HepG2 (cell line): ENCODE results near the gene TRMT112. TPM values are rescaled to one million over a fixed set of nuclear protein-coding genes. Genes with fewer than 3 reads are reported as not detected.
A peak's percentile ranks its signal among the peaks of the same experiment; 100 is the strongest.

Experiments used
- CC2D1A ChIP-seq: sonication (generic); formaldehyde crosslinking; IDR thresholded peaks from 2 replicates; pipeline ENCODE4 v1.8.1; 2023; ENCODE audit warnings: mild to moderate bottlenecking, missing genetic modification reagents
- JDP2 ChIP-seq: sonication (generic); formaldehyde crosslinking; IDR thresholded peaks from 2 replicates; pipeline ENCODE4 v1.8.1; 2022; ENCODE audit warnings: missing genetic modification reagents, borderline replicate concordance
- KLF13 ChIP-seq: sonication (generic); formaldehyde crosslinking; IDR thresholded peaks from 2 replicates; pipeline ENCODE4 v1.4.0; 2020; ENCODE audit warnings: mild to moderate bottlenecking, missing genetic modification reagents
- MAFK ChIP-seq, 2 experiments: IDR thresholded peaks in 1 of 2; conservative IDR thresholded peaks in 1 of 2; 2 replicates each; pipeline ENCODE4 v1.6.1; 2011; ENCODE audit warnings: improper control_type of control experiment in 2 of 2, low read length in 2 of 2
- RXRA ChIP-seq: sonication (generic); formaldehyde crosslinking; IDR thresholded peaks from 2 replicates; pipeline ENCODE4 v1.5.1; 2020; ENCODE audit warnings: missing genetic modification reagents
- SMAD1 ChIP-seq: sonication (generic); formaldehyde crosslinking; IDR thresholded peaks from 2 replicates; pipeline ENCODE4 v1.4.0; 2020; ENCODE audit warnings: missing genetic modification reagents, low read depth, mild to moderate bottlenecking, borderline replicate concordance
- ZNF335 ChIP-seq: sonication (generic); formaldehyde crosslinking; IDR thresholded peaks from 2 replicates; pipeline ENCODE4 v1.4.0; 2020; ENCODE audit warnings: missing genetic modification reagents
- ZNF839 ChIP-seq: sonication (generic); formaldehyde crosslinking; IDR thresholded peaks from 2 replicates; pipeline ENCODE4 v1.4.0; 2020; ENCODE audit warnings: missing genetic modification reagents, mild to moderate bottlenecking, borderline replicate concordance
- polyA plus RNA-seq, 8 experiments: library from polyadenylated mRNA; depleted of rRNA in 3 of 8; stranded (reverse) in 7 of 8; unstranded in 1 of 8; fragments of >200 nt; fragmentation: Illumina TruSeq in 4 of 8; extraction: Trizol in 4 of 8; gene quantifications; 2 replicates each; pipeline versions ENCODE4 v1.2.1 to v1.2.3, GENCODE V29; 2011 to 2016; ENCODE audit warnings: low read depth in 4 of 8, missing spikeins in 1 of 8, mixed read lengths in 1 of 8; ENCODE audit not compliant: insufficient read depth in 1 of 8
- total RNA-seq, 5 experiments: library from RNA; depleted of rRNA; stranded (reverse); fragments of >200 nt; fragmentation: Illumina TruSeq; extraction: Trizol; gene quantifications; 2 replicates each; pipeline ENCODE4 v1.2.3, GENCODE V29; 2016; ENCODE audit warnings: low read depth in 1 of 5
- TF ChIP-seq, protein P1 (sequence below): sonication (generic); formaldehyde crosslinking; IDR thresholded peaks from 2 replicates; pipeline ENCODE4 v1.4.0; 2020; ENCODE audit warnings: missing genetic modification reagents
- TF ChIP-seq, protein P2 (sequence below): sonication (generic); formaldehyde crosslinking; IDR thresholded peaks from 2 replicates; pipeline ENCODE4 v1.5.1; 2020; ENCODE audit warnings: mild to moderate bottlenecking, missing genetic modification reagents, moderate library complexity
- TF ChIP-seq, protein P3 (sequence below): sonication (generic); formaldehyde crosslinking; IDR thresholded peaks from 2 replicates; pipeline ENCODE4 v1.5.1; 2020; ENCODE audit warnings: mild to moderate bottlenecking, moderate library complexity, missing genetic modification reagents
- TF ChIP-seq, protein P4 (sequence below): sonication (generic); formaldehyde crosslinking; IDR thresholded peaks from 2 replicates; pipeline ENCODE4 v1.9.0; 2022; ENCODE audit warnings: low read depth, missing genetic modification reagents
- TF ChIP-seq, protein P5 (sequence below): sonication (generic); formaldehyde crosslinking; IDR thresholded peaks from 2 replicates; pipeline ENCODE4 v1.4.0; 2020; ENCODE audit warnings: missing genetic modification reagents, borderline replicate concordance

The TRMT112 gene
- total and polyA plus RNA-seq, 2 of the 13 experiments (the other 11 are each of a cell fraction or from before 2014, with no cell fraction given) = 186 to 409 TPM

DNA sequence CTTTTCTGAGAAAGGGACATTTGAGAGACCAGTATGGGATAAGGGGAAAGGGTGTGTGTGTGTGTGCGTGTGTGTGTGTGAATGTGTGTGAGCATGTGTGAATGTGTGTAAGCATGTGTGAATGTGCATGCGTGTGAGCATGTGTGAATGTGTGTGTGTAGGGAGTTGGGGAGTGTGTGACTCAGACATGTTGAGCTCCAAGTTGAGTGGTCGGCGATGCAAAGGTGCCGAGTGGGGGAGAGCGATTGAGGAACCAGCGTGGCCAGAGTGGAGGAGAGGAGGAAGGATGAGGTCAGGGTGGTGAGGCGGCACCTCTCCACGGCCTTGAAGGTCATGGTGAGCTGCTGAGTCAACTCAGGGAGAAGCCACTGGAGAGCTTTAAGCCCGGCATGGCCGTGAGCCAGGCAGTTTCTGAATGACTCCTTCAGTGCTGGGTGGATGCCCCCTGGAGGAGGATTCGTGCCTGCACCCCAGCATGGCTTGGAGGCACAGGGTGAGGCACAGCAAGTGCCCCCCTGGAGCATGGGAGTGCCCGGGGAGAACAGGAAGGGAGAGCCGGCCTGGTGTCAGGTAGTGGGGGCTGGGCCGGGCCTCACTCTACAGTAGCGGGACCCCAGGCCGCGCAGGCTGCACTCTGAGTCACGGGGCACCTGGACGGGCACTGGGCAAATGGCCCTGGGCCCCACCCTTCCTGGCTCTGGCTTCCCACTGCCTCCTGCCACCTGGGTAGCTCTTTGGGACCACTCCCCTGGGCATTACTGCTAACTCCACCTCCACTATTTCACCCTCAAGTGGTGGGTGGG lies 14.4 kb upstream of the TRMT112 start (continued):
- TF ChIP-seq, protein P1, sequence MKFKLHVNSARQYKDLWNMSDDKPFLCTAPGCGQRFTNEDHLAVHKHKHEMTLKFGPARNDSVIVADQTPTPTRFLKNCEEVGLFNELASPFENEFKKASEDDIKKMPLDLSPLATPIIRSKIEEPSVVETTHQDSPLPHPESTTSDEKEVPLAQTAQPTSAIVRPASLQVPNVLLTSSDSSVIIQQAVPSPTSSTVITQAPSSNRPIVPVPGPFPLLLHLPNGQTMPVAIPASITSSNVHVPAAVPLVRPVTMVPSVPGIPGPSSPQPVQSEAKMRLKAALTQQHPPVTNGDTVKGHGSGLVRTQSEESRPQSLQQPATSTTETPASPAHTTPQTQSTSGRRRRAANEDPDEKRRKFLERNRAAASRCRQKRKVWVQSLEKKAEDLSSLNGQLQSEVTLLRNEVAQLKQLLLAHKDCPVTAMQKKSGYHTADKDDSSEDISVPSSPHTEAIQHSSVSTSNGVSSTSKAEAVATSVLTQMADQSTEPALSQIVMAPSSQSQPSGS = no peak
- TF ChIP-seq, protein P2, sequence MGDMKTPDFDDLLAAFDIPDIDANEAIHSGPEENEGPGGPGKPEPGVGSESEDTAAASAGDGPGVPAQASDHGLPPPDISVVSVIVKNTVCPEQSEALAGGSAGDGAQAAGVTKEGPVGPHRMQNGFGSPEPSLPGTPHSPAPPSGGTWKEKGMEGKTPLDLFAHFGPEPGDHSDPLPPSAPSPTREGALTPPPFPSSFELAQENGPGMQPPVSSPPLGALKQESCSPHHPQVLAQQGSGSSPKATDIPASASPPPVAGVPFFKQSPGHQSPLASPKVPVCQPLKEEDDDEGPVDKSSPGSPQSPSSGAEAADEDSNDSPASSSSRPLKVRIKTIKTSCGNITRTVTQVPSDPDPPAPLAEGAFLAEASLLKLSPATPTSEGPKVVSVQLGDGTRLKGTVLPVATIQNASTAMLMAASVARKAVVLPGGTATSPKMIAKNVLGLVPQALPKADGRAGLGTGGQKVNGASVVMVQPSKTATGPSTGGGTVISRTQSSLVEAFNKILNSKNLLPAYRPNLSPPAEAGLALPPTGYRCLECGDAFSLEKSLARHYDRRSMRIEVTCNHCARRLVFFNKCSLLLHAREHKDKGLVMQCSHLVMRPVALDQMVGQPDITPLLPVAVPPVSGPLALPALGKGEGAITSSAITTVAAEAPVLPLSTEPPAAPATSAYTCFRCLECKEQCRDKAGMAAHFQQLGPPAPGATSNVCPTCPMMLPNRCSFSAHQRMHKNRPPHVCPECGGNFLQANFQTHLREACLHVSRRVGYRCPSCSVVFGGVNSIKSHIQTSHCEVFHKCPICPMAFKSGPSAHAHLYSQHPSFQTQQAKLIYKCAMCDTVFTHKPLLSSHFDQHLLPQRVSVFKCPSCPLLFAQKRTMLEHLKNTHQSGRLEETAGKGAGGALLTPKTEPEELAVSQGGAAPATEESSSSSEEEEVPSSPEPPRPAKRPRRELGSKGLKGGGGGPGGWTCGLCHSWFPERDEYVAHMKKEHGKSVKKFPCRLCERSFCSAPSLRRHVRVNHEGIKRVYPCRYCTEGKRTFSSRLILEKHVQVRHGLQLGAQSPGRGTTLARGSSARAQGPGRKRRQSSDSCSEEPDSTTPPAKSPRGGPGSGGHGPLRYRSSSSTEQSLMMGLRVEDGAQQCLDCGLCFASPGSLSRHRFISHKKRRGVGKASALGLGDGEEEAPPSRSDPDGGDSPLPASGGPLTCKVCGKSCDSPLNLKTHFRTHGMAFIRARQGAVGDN (CRISPR knock-in tag) = peak; percentile 56
- TF ChIP-seq, protein P3, sequence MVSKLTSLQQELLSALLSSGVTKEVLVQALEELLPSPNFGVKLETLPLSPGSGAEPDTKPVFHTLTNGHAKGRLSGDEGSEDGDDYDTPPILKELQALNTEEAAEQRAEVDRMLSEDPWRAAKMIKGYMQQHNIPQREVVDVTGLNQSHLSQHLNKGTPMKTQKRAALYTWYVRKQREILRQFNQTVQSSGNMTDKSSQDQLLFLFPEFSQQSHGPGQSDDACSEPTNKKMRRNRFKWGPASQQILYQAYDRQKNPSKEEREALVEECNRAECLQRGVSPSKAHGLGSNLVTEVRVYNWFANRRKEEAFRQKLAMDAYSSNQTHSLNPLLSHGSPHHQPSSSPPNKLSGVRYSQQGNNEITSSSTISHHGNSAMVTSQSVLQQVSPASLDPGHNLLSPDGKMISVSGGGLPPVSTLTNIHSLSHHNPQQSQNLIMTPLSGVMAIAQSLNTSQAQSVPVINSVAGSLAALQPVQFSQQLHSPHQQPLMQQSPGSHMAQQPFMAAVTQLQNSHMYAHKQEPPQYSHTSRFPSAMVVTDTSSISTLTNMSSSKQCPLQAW (CRISPR knock-in tag) = peak; percentile 50; the same call in 1 of the 2 replicates
- TF ChIP-seq KLF13 (CRISPR knock-in tag) (no peak), ZNF839 (CRISPR knock-in tag) (0 out of 2 replicates have a peak, but pooled peaks have one; percentile 48), SMAD1 (CRISPR knock-in tag) (peak; percentile 48; the same call in 1 of the 2 replicates), MAFK (conservative IDR thresholded peaks at IDR 0.05 in 1 of 2, IDR thresholded peaks at IDR 0.05 in 1 of 2; ENCODE audit: low read length in 2 of 2) (0 out of 4 replicates have a peak, but pooled peaks of 1 of the 2 experiments have one; percentile 14), CC2D1A (no peak), RXRA (CRISPR knock-in tag) (0 out of 2 replicates have a peak, but pooled peaks have one; percentile 44), JDP2 (CRISPR knock-in tag) (no peak), ZNF335 (CRISPR knock-in tag) (0 out of 2 replicates have a peak, but pooled peaks have one; percentile 38)
- TF ChIP-seq, protein P4, sequence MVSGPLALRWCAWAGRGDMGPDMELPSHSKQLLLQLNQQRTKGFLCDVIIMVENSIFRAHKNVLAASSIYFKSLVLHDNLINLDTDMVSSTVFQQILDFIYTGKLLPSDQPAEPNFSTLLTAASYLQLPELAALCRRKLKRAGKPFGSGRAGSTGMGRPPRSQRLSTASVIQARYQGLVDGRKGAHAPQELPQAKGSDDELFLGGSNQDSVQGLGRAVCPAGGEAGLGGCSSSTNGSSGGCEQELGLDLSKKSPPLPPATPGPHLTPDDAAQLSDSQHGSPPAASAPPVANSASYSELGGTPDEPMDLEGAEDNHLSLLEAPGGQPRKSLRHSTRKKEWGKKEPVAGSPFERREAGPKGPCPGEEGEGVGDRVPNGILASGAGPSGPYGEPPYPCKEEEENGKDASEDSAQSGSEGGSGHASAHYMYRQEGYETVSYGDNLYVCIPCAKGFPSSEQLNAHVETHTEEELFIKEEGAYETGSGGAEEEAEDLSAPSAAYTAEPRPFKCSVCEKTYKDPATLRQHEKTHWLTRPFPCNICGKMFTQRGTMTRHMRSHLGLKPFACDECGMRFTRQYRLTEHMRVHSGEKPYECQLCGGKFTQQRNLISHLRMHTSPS (CRISPR knock-in tag) = peak; percentile 75; the same call in 1 of the 2 replicates
- TF ChIP-seq, protein P5, sequence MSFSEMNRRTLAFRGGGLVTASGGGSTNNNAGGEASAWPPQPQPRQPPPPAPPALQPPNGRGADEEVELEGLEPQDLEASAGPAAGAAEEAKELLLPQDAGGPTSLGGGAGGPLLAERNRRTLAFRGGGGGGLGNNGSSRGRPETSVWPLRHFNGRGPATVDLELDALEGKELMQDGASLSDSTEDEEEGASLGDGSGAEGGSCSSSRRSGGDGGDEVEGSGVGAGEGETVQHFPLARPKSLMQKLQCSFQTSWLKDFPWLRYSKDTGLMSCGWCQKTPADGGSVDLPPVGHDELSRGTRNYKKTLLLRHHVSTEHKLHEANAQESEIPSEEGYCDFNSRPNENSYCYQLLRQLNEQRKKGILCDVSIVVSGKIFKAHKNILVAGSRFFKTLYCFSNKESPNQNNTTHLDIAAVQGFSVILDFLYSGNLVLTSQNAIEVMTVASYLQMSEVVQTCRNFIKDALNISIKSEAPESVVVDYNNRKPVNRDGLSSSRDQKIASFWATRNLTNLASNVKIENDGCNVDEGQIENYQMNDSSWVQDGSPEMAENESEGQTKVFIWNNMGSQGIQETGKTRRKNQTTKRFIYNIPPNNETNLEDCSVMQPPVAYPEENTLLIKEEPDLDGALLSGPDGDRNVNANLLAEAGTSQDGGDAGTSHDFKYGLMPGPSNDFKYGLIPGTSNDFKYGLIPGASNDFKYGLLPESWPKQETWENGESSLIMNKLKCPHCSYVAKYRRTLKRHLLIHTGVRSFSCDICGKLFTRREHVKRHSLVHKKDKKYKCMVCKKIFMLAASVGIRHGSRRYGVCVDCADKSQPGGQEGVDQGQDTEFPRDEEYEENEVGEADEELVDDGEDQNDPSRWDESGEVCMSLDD (CRISPR knock-in tag) = no peak
